RWPE2 (cell line): Measurements from ENCODE around the gene SUSD2.

Experiments
- ATAC-seq: fragments of 200-7000 bp; cut with Tn5 transposase; 3 replicates; pipeline ENCODE4 v1.9.1; 2021; ENCODE audit warnings: low read depth
- DNase-seq: peaks from one replicate; pipeline ENCODE4 v3.0.0-alpha.2; 2020; ENCODE audit warnings: low spot score
- H3K27ac ChIP-seq: fragments of 450-650 bp; 2 replicates; pipeline ENCODE4 v1.5.1; 2017; ENCODE audit warnings: mild to moderate bottlenecking; ENCODE audit not compliant: poor library complexity, severe bottlenecking
- H3K27me3 ChIP-seq: fragments of 250-450 bp; sonication (Bioruptor Pico); 2 replicates; pipeline ENCODE4 v1.5.1; 2021; ENCODE audit warnings: mild to moderate bottlenecking, moderate library complexity; ENCODE audit not compliant: insufficient read depth, poor library complexity, severe bottlenecking
- H3K36me3 ChIP-seq: fragments of 250-450 bp; sonication (Bioruptor Pico); 2 replicates; pipeline ENCODE4 v1.5.1; 2020; ENCODE audit warnings: low read depth, mild to moderate bottlenecking, moderate library complexity
- H3K4me1 ChIP-seq: fragments of 250-450 bp; sonication (Bioruptor Pico); 2 replicates; pipeline ENCODE4 v1.5.1; 2021; ENCODE audit warnings: mild to moderate bottlenecking, moderate library complexity; ENCODE audit not compliant: insufficient read depth, poor library complexity, severe bottlenecking
- H3K4me3 ChIP-seq: fragments of 250-450 bp; sonication (Bioruptor Pico); 2 replicates; pipeline ENCODE4 v1.5.1; 2021; ENCODE audit warnings: mild to moderate bottlenecking, moderate library complexity; ENCODE audit not compliant: severe bottlenecking
- H3K9me3 ChIP-seq: fragments of 250-450 bp; sonication (Bioruptor Pico); 2 replicates; pipeline ENCODE4 v1.5.1; 2021; ENCODE audit warnings: mild to moderate bottlenecking, moderate library complexity; ENCODE audit not compliant: severe bottlenecking
- TF ChIP-seq, protein P1 (sequence below): fragments of 450-650 bp; IDR thresholded peaks from one replicate; pipeline ENCODE4 v1.5.1; 2017; ENCODE audit warnings: mild to moderate bottlenecking, moderate library complexity; ENCODE audit not compliant: poor library complexity, severe bottlenecking

SUSD2 gene

DNA sequence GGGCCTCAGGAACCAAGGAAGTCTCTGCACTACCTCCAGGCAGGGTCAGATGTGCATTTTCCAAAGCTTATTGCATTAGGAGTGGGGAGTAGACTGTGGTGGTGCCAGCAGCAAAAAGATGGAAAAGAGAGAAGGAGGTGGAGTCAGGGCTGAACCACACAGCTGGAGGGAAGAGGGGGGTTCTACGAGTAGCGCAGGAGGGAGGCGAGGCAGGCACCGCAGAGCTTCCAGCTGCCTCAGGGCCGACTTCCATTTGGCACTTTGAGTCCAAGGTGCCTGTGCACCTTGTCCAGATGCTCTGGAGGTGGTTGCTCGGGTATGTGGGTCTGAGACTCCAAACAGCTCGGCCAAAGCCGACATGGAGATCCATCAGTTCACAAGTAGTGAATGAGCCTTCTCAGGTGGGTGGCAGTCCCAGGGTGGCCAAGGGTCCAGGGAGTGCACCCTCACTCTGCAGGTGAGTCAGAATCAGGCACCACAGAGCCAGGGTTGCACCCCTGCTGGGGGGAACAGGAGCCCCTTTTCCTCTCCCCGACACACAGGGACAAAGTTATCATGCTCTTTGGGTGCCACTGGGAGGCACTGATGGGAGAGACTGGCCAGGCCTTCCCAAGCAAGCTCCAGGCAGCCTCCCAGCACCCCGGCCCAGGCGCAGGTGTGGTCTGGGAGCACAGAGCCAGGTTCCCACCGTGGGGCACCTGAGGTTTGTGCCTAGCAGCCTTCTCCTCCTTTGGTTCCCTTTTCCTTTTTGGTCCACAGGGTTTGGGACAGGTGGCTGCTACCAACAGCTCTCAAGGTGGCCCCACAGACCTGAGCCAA, 33.4 kb downstream of the SUSD2 start:
- Histone ChIP-seq H3K36me3 (no peaks in the 10 kb centered on the region), H3K27ac (no peak overlapping the region), H3K4me3 (no peak overlapping the region), H3K27me3 (no peaks in the 10 kb centered on the region), H3K9me3 (no peaks in the 10 kb centered on the region), H3K4me1 (no peaks in the 10 kb centered on the region)
- TF ChIP-seq, protein P1, sequence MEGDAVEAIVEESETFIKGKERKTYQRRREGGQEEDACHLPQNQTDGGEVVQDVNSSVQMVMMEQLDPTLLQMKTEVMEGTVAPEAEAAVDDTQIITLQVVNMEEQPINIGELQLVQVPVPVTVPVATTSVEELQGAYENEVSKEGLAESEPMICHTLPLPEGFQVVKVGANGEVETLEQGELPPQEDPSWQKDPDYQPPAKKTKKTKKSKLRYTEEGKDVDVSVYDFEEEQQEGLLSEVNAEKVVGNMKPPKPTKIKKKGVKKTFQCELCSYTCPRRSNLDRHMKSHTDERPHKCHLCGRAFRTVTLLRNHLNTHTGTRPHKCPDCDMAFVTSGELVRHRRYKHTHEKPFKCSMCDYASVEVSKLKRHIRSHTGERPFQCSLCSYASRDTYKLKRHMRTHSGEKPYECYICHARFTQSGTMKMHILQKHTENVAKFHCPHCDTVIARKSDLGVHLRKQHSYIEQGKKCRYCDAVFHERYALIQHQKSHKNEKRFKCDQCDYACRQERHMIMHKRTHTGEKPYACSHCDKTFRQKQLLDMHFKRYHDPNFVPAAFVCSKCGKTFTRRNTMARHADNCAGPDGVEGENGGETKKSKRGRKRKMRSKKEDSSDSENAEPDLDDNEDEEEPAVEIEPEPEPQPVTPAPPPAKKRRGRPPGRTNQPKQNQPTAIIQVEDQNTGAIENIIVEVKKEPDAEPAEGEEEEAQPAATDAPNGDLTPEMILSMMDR, result no peak
- no peak for DNase-seq
- no peak for ATAC-seq

DNA sequence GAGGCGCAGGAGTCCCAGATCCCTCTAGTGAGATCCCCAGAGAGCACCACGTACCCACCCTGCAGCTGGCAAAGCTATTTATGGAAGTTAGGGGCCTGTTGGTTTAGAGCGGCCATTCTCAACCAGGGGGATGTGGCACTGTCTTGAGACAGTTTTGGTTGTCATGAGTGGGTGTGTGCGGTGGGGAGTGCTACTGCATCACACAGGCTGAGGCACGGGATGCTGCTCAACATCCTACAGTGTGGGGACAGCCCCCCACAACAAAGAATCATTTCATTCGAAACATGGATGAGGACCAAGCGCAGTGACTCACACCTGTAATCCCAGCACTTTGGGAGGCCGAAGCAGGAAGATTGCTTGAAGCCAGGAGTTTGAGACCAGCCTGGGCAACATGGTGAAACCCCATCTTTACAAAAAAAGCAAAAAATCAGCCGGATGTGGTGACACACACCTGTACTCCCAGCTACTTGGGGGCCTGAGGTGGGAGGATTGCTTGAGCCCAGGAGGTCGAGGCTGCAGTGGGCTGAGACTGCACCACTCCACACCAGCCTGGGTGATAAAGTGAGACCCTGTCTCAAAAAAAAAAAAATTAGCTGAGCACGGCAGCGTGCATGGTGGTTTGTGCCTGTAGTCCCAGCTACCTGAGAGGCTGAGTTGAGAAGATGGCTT, 35.4 kb downstream of the SUSD2 start:
- Histone ChIP-seq H3K27me3 (no peaks in the 10 kb centered on the region), H3K4me3 (no peak overlapping the region), H3K9me3 (no peaks in the 10 kb centered on the region), H3K27ac (no peak overlapping the region), H3K36me3 (no peaks in the 10 kb centered on the region), H3K4me1 (no peaks in the 10 kb centered on the region)
- no peak for ATAC-seq
- no peak for DNase-seq
- TF ChIP-seq, protein P1, result no peak

DNA sequence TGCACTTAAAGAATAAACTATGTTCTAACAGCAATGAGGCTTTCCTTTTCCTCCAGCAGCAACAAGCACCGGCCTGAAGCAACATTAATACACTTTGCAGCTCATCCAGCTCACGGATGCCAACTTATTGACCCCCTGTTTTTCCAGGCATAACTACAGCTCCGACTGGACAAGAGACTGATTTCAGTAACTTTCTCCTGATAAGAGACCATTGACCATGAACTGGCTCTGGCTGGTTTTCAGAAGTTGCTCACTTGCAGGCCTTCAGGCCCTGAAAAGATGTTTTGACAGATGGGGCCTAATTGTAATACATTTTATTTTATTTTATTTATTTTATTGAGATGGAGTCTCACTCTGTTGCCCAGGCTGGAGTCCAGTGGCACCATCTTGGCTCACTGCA, 36.1 kb downstream of the SUSD2 start:
- Histone ChIP-seq H3K36me3 (no peaks in the 10 kb centered on the region), H3K4me3 (no peak overlapping the region), H3K27ac (no peak overlapping the region), H3K4me1 (no peaks in the 10 kb centered on the region), H3K27me3 (no peaks in the 10 kb centered on the region), H3K9me3 (no peaks in the 10 kb centered on the region)
- DNase-seq (no peak), ATAC-seq (no peak)
- TF ChIP-seq, protein P1, result no peak

DNA sequence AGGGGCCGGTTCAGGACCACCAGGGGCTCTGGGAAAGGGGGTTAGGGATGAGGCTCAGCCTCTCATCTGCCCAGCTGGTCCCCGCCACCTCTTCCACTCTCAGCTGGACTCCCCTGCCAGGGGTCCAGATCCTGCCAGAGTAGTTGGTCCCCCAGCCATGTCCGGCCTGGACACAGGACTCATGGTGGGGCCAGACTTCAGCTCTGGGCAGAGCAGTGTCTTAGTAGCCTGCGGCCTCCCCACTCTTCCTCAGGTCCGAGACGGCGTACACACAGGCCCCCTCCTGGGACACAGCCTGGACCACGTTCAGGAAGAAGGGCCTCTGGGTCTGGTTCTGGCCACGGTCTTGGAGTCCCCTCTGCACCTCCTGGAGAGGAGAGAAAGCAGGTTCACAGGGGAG, 38.5 kb downstream of the SUSD2 start:
- DNase-seq (no peak), ATAC-seq (no peak)
- TF ChIP-seq, protein P1, result no peak
- Histone ChIP-seq H3K4me3 (no peak overlapping the region), H3K27me3 (no peaks in the 10 kb centered on the region), H3K9me3 (no peaks in the 10 kb centered on the region), H3K27ac (no peak overlapping the region), H3K36me3 (no peaks in the 10 kb centered on the region), H3K4me1 (no peaks in the 10 kb centered on the region)

DNA sequence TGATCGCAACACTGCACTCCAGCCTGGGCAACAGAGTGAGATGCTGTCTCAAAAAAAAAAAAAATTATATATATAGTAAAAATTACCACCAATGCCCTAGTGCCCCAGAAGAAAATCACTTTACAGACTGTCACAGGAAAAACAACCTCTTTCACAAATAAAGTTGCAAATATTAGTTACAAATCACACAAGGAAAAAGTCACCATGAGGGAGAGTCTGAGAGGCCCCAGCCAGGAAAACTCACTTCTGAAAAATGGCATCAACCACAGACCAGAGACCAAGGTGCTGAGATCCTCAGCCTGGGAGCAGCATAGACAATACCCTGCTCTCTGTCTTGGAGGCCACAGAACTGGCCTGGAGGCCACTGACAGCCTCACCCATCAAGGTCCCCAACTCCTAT, 43.2 kb downstream of the SUSD2 start:
- Histone ChIP-seq H3K36me3 (no peaks in the 10 kb centered on the region), H3K27ac (no peak overlapping the region), H3K4me3 (no peak overlapping the region), H3K9me3 (no peaks in the 10 kb centered on the region), H3K27me3 (no peaks in the 10 kb centered on the region), H3K4me1 (no peaks in the 10 kb centered on the region)
- ATAC-seq (no peak), DNase-seq (no peak)
- TF ChIP-seq, protein P1, result no peak
